HepG2 (cell line): ENCODE data around the gene USP30. TPM values are rescaled to one million over a fixed set of nuclear protein-coding genes. Genes with fewer than 3 reads are reported as not detected.

ENCODE experiments used
- ATAC-seq: fragments of 200-7000 bp; cut with Tn5 transposase; 3 replicates; pipeline ENCODE4 v1.9.1; 2020; ENCODE audit warnings: mild to moderate bottlenecking, moderate library complexity
- BruUV-seq: library from RNA; stranded (reverse); fragments of 400-500 nt; replicated peaks from 2 replicates; lab custom pipeline; 2021; lab: Mats Ljungman, UMichigan
- CTCF ChIA-PET: fragments of 300-600 bp; formaldehyde crosslinking; extraction: SDS; loops from one replicate; lab custom pipeline; 2021; ENCODE audit warnings: low total read pairs, inconsistent platforms, low intra/inter-chr PET ratio; lab: Yijun Ruan, JAX
- POLR2A ChIA-PET: fragments of 350-600 bp; sonication (Branson Sonifier 250); formaldehyde crosslinking; loops from one replicate; lab custom pipeline; 2020; ENCODE audit warnings: antibody characterized with exemption, inconsistent platforms; lab: Yijun Ruan, JAX
- DNase-seq: peaks from one replicate; pipeline ENCODE4 v3.0.0-alpha.2; 2015; ENCODE audit warnings: low spot score
- FAIRE-seq: peaks from 3 replicates; lab custom pipeline; 2011; peaks lifted over from hg19 to GRCh38; lab: Jason Lieb, UNC
- H2AFZ ChIP-seq: one replicate; pipeline ENCODE4 v1.6.1; 2011; ENCODE audit warnings: low read length, inconsistent platforms
- H3K27ac ChIP-seq: fragments of 300-600 bp; 3 replicates; pipeline ENCODE4 v1.8.0; 2011; ENCODE audit warnings: mixed run types, mild to moderate bottlenecking, mixed read lengths, low read length, inconsistent platforms; ENCODE audit not compliant: insufficient read depth; ENCODE audit errors: extremely low read length
- H3K27me3 ChIP-seq, 2 experiments: fragments of 200-600 bp in 1 of 2; 2 replicates in 1 of 2; 3 replicates in 1 of 2; pipeline versions ENCODE4 v1.6.0 to v1.8.0; 2011; ENCODE audit warnings: low read length in 2 of 2, mild to moderate bottlenecking in 2 of 2, moderate library complexity in 2 of 2, inconsistent platforms in 1 of 2; ENCODE audit not compliant: insufficient read depth in 2 of 2, control insufficient read depth in 1 of 2
- H3K36me3 ChIP-seq, 2 experiments: fragments of 200-600 bp in 1 of 2; replicated peaks in 1 of 2; 2 replicates in 1 of 2; 3 replicates in 1 of 2; pipeline versions ENCODE4 v1.5.1 to v1.8.0; 2011; ENCODE audit warnings: low read length in 2 of 2, inconsistent platforms in 1 of 2; ENCODE audit not compliant: insufficient read depth in 2 of 2, control insufficient read depth in 1 of 2
- H3K4me1 ChIP-seq: 2 replicates; pipeline ENCODE4 v1.5.1; 2012; ENCODE audit warnings: low read length, inconsistent platforms; ENCODE audit not compliant: insufficient read depth
- H3K4me2 ChIP-seq: 2 replicates; pipeline ENCODE4 v1.6.0; 2011; ENCODE audit warnings: low read depth, low read length, inconsistent platforms
- H3K4me3 ChIP-seq, 3 experiments: fragments of 200-600 bp in 1 of 3; sonication (generic), shearing (Covaris generic) in 1 of 3; replicated peaks in 1 of 3; 2 replicates each; pipeline ENCODE4 v1.5.1; 2011 to 2016; ENCODE audit warnings: low read length in 3 of 3, inconsistent platforms in 2 of 3, low read depth in 2 of 3, mild to moderate bottlenecking in 2 of 3, control low read depth in 1 of 3, mixed read lengths in 1 of 3; ENCODE audit not compliant: insufficient read depth in 1 of 3
- H3K79me2 ChIP-seq: one replicate; pipeline ENCODE4 v1.6.1; 2011; ENCODE audit warnings: low read length, inconsistent platforms; ENCODE audit not compliant: insufficient read depth
- H3K9ac ChIP-seq: 2 replicates; pipeline ENCODE4 v1.6.0; 2011; ENCODE audit warnings: mild to moderate bottlenecking, low read depth, low read length, inconsistent platforms; ENCODE audit not compliant: insufficient read depth
- H3K9me3 ChIP-seq: 2 replicates; pipeline ENCODE4 v1.5.1; 2012; ENCODE audit warnings: mild to moderate bottlenecking, low read length
- H4K20me1 ChIP-seq: 2 replicates; pipeline ENCODE4 v1.6.0; 2011; ENCODE audit warnings: inconsistent platforms, mild to moderate bottlenecking, low read length, moderate library complexity; ENCODE audit not compliant: insufficient read depth
- RARA ChIP-seq: IDR thresholded peaks from 2 replicates; pipeline ENCODE4 v1.6.1; 2016; ENCODE audit warnings: missing genetic modification reagents, missing compliant biosample characterization
- ZFP82 ChIP-seq: sonication (generic); formaldehyde crosslinking; IDR thresholded peaks from 2 replicates; pipeline ENCODE4 v1.5.1; 2020; ENCODE audit warnings: mild to moderate bottlenecking, missing genetic modification reagents, borderline replicate concordance
- ZNF660 ChIP-seq: sonication (generic); formaldehyde crosslinking; IDR thresholded peaks from 2 replicates; pipeline ENCODE4 v1.5.1; 2020; ENCODE audit warnings: mild to moderate bottlenecking, low read depth, missing genetic modification reagents, borderline replicate concordance
- WGBS: methylation state at CpG from one replicate; pipeline ENCODE4 v1.1.6; 2017; ENCODE audit warnings: low lambda C conversion rate; 5-methylcytosine and 5-hydroxymethylcytosine counted together
- in situ Hi-C: cut with HindIII; loops from 2 replicates; pipeline ENCODE4 v1.10.0; 2017; ENCODE audit warnings: low pct_unique_long_range_greater_than_20kb; ENCODE audit not compliant: extremely low pct_ligation_motif_present
- intact Hi-C: fragments of 100-400 bp; cut with micrococcal nuclease; formaldehyde crosslinking; loops from one replicate; pipeline ENCODE4 v1.10.0; 2022; ENCODE audit not compliant: unreplicated experiment
- polyA plus RNA-seq, 8 experiments: library from polyadenylated mRNA; depleted of rRNA in 3 of 8; stranded (reverse) in 7 of 8; unstranded in 1 of 8; fragments of >200 nt; fragmentation: Illumina TruSeq in 4 of 8; extraction: Trizol in 4 of 8; gene quantifications; 2 replicates each; pipeline versions ENCODE4 v1.2.1 to v1.2.3, GENCODE V29; 2011 to 2016; ENCODE audit warnings: low read depth in 4 of 8, missing spikeins in 1 of 8, mixed read lengths in 1 of 8; ENCODE audit not compliant: insufficient read depth in 1 of 8
- total RNA-seq, 5 experiments: library from RNA; depleted of rRNA; stranded (reverse); fragments of >200 nt; fragmentation: Illumina TruSeq; extraction: Trizol; gene quantifications; 2 replicates each; pipeline ENCODE4 v1.2.3, GENCODE V29; 2016; ENCODE audit warnings: low read depth in 1 of 5
- TF ChIP-seq, protein P1 (sequence below): sonication (generic); formaldehyde crosslinking; IDR thresholded peaks from 2 replicates; pipeline ENCODE4 v1.8.0; 2022; ENCODE audit warnings: low read depth, missing genetic modification reagents

USP30 gene
- total and polyA plus RNA-seq, 2 of the 13 experiments (the other 11 are each of a cell fraction or from before 2014, with no cell fraction given), result 11.2 to 20.8 TPM

DNA sequence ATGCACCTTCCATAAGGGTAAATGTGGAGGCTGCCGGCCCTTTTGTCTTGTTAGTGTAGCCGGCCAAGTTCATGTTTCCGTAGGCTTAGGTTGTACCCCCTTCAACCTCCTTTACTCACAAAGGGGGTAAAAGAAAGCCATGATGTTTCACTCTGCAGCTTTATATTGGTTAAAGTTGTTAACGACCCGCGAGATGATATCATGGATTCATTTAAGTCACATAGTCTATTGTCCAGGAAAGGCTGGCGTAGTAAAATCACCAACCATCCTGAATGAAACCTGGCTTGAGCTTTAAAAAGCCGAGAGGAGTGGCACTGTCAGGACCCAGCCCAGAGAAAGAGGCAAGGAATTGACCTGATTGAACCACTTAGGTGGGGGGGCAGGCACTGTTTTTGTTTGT lies 46.3 kb downstream of the USP30 start:
- H3K9me3 ChIP-seq, result no peaks in the 10 kb centered on the region
- CTCF ChIA-PET, result no interaction called here
- DNase-seq (no peak), FAIRE-seq (peak; percentile 4), ATAC-seq (no peak)
- no peaks in the 10 kb centered on the region; the same call in 1 of the 2 replicates for H4K20me1 ChIP-seq
- TF ChIP-seq, protein P1, sequence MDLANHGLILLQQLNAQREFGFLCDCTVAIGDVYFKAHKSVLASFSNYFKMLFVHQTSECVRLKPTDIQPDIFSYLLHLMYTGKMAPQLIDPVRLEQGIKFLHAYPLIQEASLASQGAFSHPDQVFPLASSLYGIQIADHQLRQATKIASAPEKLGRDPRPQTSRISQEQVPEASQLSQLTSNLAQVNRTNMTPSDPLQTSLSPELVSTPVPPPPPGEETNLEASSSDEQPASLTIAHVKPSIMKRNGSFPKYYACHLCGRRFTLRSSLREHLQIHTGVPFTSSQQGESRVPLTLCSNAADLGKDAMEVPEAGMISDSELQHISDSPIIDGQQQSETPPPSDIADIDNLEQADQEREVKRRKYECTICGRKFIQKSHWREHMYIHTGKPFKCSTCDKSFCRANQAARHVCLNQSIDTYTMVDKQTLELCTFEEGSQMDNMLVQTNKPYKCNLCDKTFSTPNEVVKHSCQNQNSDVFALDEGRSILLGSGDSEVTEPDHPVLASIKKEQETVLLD (CRISPR knock-in tag), result no peak
- peak; percentile 70; the same call in 1 of the 2 replicates for TF ChIP-seq ZFP82
- peak overlapping the region; percentile 80 for H3K9ac ChIP-seq
- H2AFZ ChIP-seq, result peak overlapping the region; percentile 40
- peak overlapping the region; percentile 91 for H3K27ac ChIP-seq
- POLR2A ChIA-PET, result interaction anchor here (0.8 to 1.9 kb wide), 4 partner anchors 13 to 33 kb away, joined by 3 to 9 read pairs (median 4); partner anchors contain the start of gene ACACB
- peak overlapping the region; percentile 88 for H3K4me2 ChIP-seq
- in situ Hi-C loops (loop anchor here (10.0 kb wide), 1 partner anchor 214 kb away; the partner anchor contains the start of gene DAO), intact Hi-C loops (loop anchor here (5.0 to 10.0 kb wide), 2 partner anchors 216 to 434 kb away; partner anchors contain the start of gene DAO)
- no TSS peak for BruUV-seq
- H3K79me2 ChIP-seq, result peaks cover 21% of the 10 kb centered on the region
- 17% methylated on average over 8 of the region's 8 CpGs for WGBS
- H3K4me1 ChIP-seq, result peaks cover 41% of the 10 kb centered on the region
- H3K36me3 ChIP-seq, result peaks cover 10 to 38% of the 10 kb centered on the region in 2 experiments
- H3K4me3 ChIP-seq, result peak overlapping the region; percentile 76 to 89 (median 86)
- no peaks in the 10 kb centered on the region; a peak in 1 of 5 replicates for H3K27me3 ChIP-seq

DNA sequence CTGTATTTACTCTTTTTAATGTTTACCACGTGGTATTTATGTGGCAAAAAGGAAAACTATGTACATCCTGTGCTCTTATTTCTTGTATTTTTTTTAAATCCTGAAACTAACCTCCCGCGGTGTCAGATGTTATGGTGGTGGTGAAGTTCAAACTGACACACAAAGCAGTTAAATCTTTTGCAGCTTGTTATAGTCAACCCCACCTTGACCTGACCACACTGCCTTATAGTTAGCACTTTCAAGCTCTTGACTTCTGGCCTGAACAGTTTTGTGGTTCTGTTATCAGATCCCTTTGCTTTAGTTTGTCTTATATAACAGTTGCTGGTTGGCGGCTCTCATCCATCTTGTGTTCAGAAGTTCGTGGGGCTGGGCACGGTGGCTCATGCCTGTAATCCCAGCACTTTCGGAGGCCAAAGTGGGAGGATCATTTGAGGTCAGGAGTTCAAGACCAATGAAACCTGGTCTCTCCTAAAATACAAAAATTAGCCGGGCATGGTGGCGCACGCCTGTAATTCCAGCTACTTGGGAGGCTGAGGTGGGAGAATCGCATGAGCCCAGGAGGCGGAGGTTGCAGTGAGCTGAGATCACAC lies 47.1 kb downstream of the USP30 start:
- WGBS, result 89% methylated on average over 12 of the region's 12 CpGs
- 0 out of 2 replicates have a peak, but pooled peaks have one; percentile 27 for TF ChIP-seq RARA (CRISPR knock-in tag)
- TF ChIP-seq ZNF660 (CRISPR knock-in tag), result no peak
- POLR2A ChIA-PET, result interaction anchor here (1.1 to 1.9 kb wide), 3 partner anchors 12 to 17 kb away, joined by 3 to 9 read pairs (median 5); partner anchors contain the start of gene ACACB
- no peaks in the 10 kb centered on the region; a peak in 1 of 5 replicates for H3K27me3 ChIP-seq
- no peaks in the 10 kb centered on the region for H3K9me3 ChIP-seq
- BruUV-seq, result no TSS peak
- intact Hi-C loops (loop anchor here (5.0 to 10.0 kb wide), 2 partner anchors 217 to 435 kb away; partner anchors contain the start of gene DAO), in situ Hi-C loops (loop anchor here (10.0 kb wide), 1 partner anchor 215 kb away; the partner anchor contains the start of gene DAO)
- peaks cover 14 to 45% of the 10 kb centered on the region in 2 experiments for H3K36me3 ChIP-seq
- H3K4me2 ChIP-seq, result peak overlapping the region; percentile 88; the same call in 1 of the 2 replicates
- H3K4me1 ChIP-seq, result peaks cover 35% of the 10 kb centered on the region
- FAIRE-seq (no peak), ATAC-seq (no peak), DNase-seq (no peak)
- CTCF ChIA-PET, result no interaction called here
- peak overlapping the region; percentile 80; the same call in 1 of the 2 replicates for H3K9ac ChIP-seq
- peak overlapping the region in 2 of 3 experiments; percentile 86 to 89; a peak in 3 of 6 replicates for H3K4me3 ChIP-seq
- no peaks in the 10 kb centered on the region; the same call in 1 of the 2 replicates for H4K20me1 ChIP-seq
- H2AFZ ChIP-seq, result no peak overlapping the region
- peaks cover 21% of the 10 kb centered on the region for H3K79me2 ChIP-seq
- no peak overlapping the region for H3K27ac ChIP-seq
